K562 (cell line): ENCODE data around the gene NIPAL1. TPM values are rescaled to one million over a fixed set of nuclear protein-coding genes. Genes with fewer than 3 reads are reported as not detected.

Source experiments
- DACH1 ChIP-seq: fragments of 450-650 bp; IDR thresholded peaks from 2 replicates; pipeline ENCODE4 v1.6.1; 2018; ENCODE audit not compliant: partially characterized antibody
- L3MBTL2 ChIP-seq: fragments of 450-650 bp; IDR thresholded peaks from 2 replicates; pipeline ENCODE4 v1.6.1; 2016; ENCODE audit warnings: mild to moderate bottlenecking, moderate library complexity
- MAFG ChIP-seq: fragments of 450-650 bp; conservative IDR thresholded peaks from 2 replicates; pipeline ENCODE4 v1.6.1; 2016; ENCODE audit warnings: missing genetic modification characterization, missing compliant biosample characterization
- PRMT5 ChIP-seq: sonication (generic); formaldehyde crosslinking; IDR thresholded peaks from 2 replicates; pipeline ENCODE4 v1.5.0; 2020; ENCODE audit warnings: missing genetic modification reagents
- RAD21 ChIP-seq, 2 experiments: fragments of 250-450 bp in 1 of 2; fragments of 450-650 bp in 1 of 2; sonication (Bioruptor Pico) in 1 of 2; formaldehyde crosslinking in 1 of 2; IDR thresholded peaks in 1 of 2; conservative IDR thresholded peaks in 1 of 2; 2 replicates each; pipeline versions ENCODE4 v1.4.0 to v1.8.0; 2020 to 2022; ENCODE audit warnings: mild to moderate bottlenecking in 2 of 2, moderate library complexity in 1 of 2
- SAFB ChIP-seq: fragments of 200-400 bp; formaldehyde crosslinking; IDR thresholded peaks from 2 replicates; pipeline ENCODE4 v1.6.1; 2017; ENCODE audit warnings: low read depth, low read length, borderline replicate concordance
- SMAD4 ChIP-seq: fragments of 250-450 bp; sonication (Bioruptor Pico); conservative IDR thresholded peaks from 2 replicates; pipeline ENCODE4 v1.8.0; 2021; ENCODE audit warnings: inconsistent platforms, mild to moderate bottlenecking, moderate library complexity
- ZNF217 ChIP-seq: sonication (generic); formaldehyde crosslinking; IDR thresholded peaks from 2 replicates; pipeline ENCODE4 v1.8.0; 2022; ENCODE audit warnings: mild to moderate bottlenecking, missing genetic modification reagents
- polyA plus RNA-seq, 8 experiments: library from polyadenylated mRNA; depleted of rRNA in 4 of 8; stranded (reverse) in 5 of 8; unstranded in 3 of 8; fragments of >200 nt; fragmentation: Nextera tagmentation in 2 of 8; fragmentation: Illumina TruSeq in 1 of 8; extraction: Ambion mirVana in 2 of 8; extraction: Trizol in 1 of 8; gene quantifications; 2 replicates each; pipeline versions ENCODE4 v1.2.1 to v1.2.3, GENCODE V29; 2011 to 2014; ENCODE audit warnings: inconsistent platforms in 1 of 8, missing spikeins in 1 of 8
- total RNA-seq, 7 experiments: library from RNA; depleted of rRNA in 6 of 7; stranded (reverse); fragments of >200 nt in 6 of 7; fragmentation: Illumina TruSeq in 2 of 7; extraction: Trizol in 2 of 7; gene quantifications; 2 replicates each; pipeline versions ENCODE4 v1.2.1 to v1.2.3, GENCODE V29; 2011 to 2021; ENCODE audit warnings: low replicate concordance in 1 of 7
- TF ChIP-seq, protein P1 (sequence below): fragments of 450-650 bp; IDR thresholded peaks from 2 replicates; pipeline ENCODE4 v1.6.1; 2018; ENCODE audit not compliant: partially characterized antibody
- TF ChIP-seq, protein P2 (sequence below), 3 experiments: IDR thresholded peaks in 2 of 3; conservative IDR thresholded peaks in 1 of 3; 2 replicates each; pipeline ENCODE4 v1.5.1; 2011 to 2012; ENCODE audit warnings: low read length in 3 of 3, mild to moderate bottlenecking in 3 of 3, control low read depth in 2 of 3, improper control_type of control experiment in 1 of 3, inconsistent platforms in 1 of 3, low read depth in 1 of 3, mixed read lengths in 1 of 3, moderate library complexity in 1 of 3; ENCODE audit not compliant: insufficient read depth in 2 of 3
- TF ChIP-seq, protein P3 (sequence below): sonication (generic); formaldehyde crosslinking; IDR thresholded peaks from 2 replicates; pipeline ENCODE4 v1.8.0; 2023; ENCODE audit warnings: mild to moderate bottlenecking, missing genetic modification reagents

The NIPAL1 gene
- total and polyA plus RNA-seq, 9 of the 15 experiments (the other 6 are each of a cell fraction or from before 2014, with no cell fraction given) = 0.03 to 0.43 (median 0.25) TPM

DNA sequence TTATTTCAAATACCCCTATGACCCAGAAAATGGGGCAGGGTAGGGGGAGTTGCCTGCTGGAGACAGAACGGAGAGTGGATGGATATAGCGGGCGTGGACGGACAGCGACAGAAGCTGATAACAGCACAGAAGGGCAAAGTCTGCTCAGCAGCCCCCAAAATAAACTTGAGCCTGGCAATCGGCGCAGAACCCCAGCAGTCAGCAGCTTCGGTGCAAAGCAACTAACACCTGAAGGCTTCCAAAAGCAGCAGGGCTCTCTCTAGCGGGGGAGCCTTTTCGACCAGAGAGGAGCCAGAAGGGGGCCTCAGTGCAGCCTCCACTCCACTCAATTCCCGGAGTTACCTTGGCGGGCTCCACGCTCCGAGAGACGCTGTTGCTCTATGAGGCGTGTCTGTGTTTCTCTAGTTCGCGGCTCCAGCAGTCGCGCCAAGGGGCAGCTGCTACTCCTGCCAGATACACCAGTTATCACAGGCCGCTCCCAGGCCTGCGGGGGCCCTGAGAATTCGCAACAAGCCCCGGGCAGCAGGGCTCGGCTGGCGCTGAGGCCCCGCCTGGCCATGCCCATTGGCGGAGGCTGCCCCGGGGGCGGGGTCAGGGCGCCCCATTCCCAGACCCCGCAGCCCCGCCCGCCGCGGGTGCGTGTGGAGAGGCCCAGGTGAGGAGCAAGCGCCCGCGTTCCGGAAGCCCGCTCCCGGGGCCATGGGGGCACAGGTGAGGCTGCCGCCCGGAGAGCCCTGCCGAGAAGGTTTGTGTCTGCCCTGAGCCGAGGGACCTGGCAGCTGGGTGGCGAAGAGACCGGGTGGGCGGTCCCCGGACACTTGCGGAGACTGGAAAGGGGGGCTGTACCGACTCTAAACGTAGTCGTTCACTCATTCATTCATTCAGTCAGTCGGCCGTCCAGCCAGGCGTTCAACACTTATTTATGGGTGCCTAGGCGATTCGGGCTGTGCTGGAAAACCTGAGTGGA lies at the start of gene NIPAL1, which contains the start of gene CNGA1 (continued):
- no peak for TF ChIP-seq DACH1
- no peak for TF ChIP-seq MAFG
- 0 out of 2 replicates have a peak, but pooled peaks have one; percentile 47 for TF ChIP-seq SMAD4 (CRISPR knock-in tag)
- TF ChIP-seq, protein P1, sequence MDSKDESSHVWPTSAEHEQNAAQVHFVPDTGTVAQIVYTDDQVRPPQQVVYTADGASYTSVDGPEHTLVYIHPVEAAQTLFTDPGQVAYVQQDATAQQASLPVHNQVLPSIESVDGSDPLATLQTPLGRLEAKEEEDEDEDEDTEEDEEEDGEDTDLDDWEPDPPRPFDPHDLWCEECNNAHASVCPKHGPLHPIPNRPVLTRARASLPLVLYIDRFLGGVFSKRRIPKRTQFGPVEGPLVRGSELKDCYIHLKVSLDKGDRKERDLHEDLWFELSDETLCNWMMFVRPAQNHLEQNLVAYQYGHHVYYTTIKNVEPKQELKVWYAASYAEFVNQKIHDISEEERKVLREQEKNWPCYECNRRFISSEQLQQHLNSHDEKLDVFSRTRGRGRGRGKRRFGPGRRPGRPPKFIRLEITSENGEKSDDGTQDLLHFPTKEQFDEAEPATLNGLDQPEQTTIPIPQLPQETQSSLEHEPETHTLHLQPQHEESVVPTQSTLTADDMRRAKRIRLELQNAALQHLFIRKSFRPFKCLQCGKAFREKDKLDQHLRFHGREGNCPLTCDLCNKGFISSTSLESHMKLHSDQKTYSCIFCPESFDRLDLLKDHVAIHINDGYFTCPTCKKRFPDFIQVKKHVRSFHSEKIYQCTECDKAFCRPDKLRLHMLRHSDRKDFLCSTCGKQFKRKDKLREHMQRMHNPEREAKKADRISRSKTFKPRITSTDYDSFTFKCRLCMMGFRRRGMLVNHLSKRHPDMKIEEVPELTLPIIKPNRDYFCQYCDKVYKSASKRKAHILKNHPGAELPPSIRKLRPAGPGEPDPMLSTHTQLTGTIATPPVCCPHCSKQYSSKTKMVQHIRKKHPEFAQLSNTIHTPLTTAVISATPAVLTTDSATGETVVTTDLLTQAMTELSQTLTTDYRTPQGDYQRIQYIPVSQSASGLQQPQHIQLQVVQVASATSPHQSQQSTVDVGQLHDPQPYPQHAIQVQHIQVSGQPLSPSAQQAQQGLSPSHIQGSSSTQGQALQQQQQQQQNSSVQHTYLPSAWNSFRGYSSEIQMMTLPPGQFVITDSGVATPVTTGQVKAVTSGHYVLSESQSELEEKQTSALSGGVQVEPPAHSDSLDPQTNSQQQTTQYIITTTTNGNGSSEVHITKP = no peak
- 0 out of 2 replicates have a peak, but pooled peaks have one; percentile 10 for TF ChIP-seq SAFB
- no peak for TF ChIP-seq PRMT5 (CRISPR knock-in tag)
- peak; percentile 77 for TF ChIP-seq L3MBTL2
- TF ChIP-seq RAD21 (CRISPR knock-in tag; conservative IDR thresholded peaks at IDR 0.05 in 1 of 2, IDR thresholded peaks at IDR 0.05 in 1 of 2) = peak in 1 of 2 experiments; percentile 53; a peak in 2 of 4 replicates
- TF ChIP-seq, protein P2, sequence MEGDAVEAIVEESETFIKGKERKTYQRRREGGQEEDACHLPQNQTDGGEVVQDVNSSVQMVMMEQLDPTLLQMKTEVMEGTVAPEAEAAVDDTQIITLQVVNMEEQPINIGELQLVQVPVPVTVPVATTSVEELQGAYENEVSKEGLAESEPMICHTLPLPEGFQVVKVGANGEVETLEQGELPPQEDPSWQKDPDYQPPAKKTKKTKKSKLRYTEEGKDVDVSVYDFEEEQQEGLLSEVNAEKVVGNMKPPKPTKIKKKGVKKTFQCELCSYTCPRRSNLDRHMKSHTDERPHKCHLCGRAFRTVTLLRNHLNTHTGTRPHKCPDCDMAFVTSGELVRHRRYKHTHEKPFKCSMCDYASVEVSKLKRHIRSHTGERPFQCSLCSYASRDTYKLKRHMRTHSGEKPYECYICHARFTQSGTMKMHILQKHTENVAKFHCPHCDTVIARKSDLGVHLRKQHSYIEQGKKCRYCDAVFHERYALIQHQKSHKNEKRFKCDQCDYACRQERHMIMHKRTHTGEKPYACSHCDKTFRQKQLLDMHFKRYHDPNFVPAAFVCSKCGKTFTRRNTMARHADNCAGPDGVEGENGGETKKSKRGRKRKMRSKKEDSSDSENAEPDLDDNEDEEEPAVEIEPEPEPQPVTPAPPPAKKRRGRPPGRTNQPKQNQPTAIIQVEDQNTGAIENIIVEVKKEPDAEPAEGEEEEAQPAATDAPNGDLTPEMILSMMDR (IDR thresholded peaks at IDR 0.05 in 2 of 3, conservative IDR thresholded peaks at IDR 0.05 in 1 of 3; ENCODE audit: insufficient read depth in 2 of 3, low read depth in 1 of 3, low read length in 3 of 3) = peak; percentile 61 to 89 (median 73)
- TF ChIP-seq, protein P3, sequence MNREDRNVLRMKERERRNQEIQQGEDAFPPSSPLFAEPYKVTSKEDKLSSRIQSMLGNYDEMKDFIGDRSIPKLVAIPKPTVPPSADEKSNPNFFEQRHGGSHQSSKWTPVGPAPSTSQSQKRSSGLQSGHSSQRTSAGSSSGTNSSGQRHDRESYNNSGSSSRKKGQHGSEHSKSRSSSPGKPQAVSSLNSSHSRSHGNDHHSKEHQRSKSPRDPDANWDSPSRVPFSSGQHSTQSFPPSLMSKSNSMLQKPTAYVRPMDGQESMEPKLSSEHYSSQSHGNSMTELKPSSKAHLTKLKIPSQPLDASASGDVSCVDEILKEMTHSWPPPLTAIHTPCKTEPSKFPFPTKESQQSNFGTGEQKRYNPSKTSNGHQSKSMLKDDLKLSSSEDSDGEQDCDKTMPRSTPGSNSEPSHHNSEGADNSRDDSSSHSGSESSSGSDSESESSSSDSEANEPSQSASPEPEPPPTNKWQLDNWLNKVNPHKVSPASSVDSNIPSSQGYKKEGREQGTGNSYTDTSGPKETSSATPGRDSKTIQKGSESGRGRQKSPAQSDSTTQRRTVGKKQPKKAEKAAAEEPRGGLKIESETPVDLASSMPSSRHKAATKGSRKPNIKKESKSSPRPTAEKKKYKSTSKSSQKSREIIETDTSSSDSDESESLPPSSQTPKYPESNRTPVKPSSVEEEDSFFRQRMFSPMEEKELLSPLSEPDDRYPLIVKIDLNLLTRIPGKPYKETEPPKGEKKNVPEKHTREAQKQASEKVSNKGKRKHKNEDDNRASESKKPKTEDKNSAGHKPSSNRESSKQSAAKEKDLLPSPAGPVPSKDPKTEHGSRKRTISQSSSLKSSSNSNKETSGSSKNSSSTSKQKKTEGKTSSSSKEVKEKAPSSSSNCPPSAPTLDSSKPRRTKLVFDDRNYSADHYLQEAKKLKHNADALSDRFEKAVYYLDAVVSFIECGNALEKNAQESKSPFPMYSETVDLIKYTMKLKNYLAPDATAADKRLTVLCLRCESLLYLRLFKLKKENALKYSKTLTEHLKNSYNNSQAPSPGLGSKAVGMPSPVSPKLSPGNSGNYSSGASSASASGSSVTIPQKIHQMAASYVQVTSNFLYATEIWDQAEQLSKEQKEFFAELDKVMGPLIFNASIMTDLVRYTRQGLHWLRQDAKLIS = peak; percentile 62; the same call in 1 of the 2 replicates
- no peak for TF ChIP-seq ZNF217 (CRISPR knock-in tag)
